GM21529 (cell line): Measurements from ENCODE around the gene SLC2A13.
"Not testable (repeated sequence)": the region's sequence is repeated elsewhere in the genome, so short reads cannot be mapped to it uniquely, and the experiment has no call there.

ENCODE experiments used
- ATAC-seq: cut with Tn5 transposase; IDR thresholded peaks from one replicate; pipeline ENCODE4 v1.9.1; 2021; ENCODE audit not compliant: unreplicated experiment

Gene SLC2A13

GRCh38 chr12:39935839-39936238 lies 170.0 kb downstream of the SLC2A13 start:
- no peak for ATAC-seq

- no peak for ATAC-seq
Measured at GRCh38 chr12:39935275-39935674, 170.6 kb downstream of the SLC2A13 start.

- ATAC-seq, result no peak
Measured at GRCh38 chr12:39931857-39932256, 174.0 kb downstream of the SLC2A13 start.

GRCh38 chr12:39931231-39931630 lies 174.7 kb downstream of the SLC2A13 start:
- ATAC-seq, result no peak

- ATAC-seq, result no peak
Measured at GRCh38 chr12:39930101-39930500, 175.8 kb downstream of the SLC2A13 start.

- ATAC-seq, result no peak
Measured at GRCh38 chr12:39928181-39928899, 177.5 kb downstream of the SLC2A13 start.

- no peak for ATAC-seq
Measured at GRCh38 chr12:39923364-39923763, 182.5 kb downstream of the SLC2A13 start.

- not testable (repeated sequence) for ATAC-seq
Measured at GRCh38 chr12:39922598-39922997, 183.3 kb downstream of the SLC2A13 start.

GRCh38 chr12:39920647-39921046 lies 185.2 kb downstream of the SLC2A13 start:
- ATAC-seq, result no peak

- ATAC-seq, result no peak
Measured at GRCh38 chr12:39920222-39920621, 185.7 kb downstream of the SLC2A13 start.

GRCh38 chr12:39919790-39920189 lies 186.1 kb downstream of the SLC2A13 start:
- no peak for ATAC-seq

- ATAC-seq, result no peak
Measured at GRCh38 chr12:39915249-39915648, 190.6 kb downstream of the SLC2A13 start.

GRCh38 chr12:39912211-39912980 lies 193.5 kb downstream of the SLC2A13 start:
- ATAC-seq, result no peak

GRCh38 chr12:39906237-39906636 lies 199.6 kb downstream of the SLC2A13 start:
- no peak for ATAC-seq

- ATAC-seq, result no peak
Measured at GRCh38 chr12:39905152-39905551, 200.7 kb downstream of the SLC2A13 start.

GRCh38 chr12:39902821-39903220 lies 203.1 kb downstream of the SLC2A13 start:
- no peak for ATAC-seq

- ATAC-seq, result no peak
Measured at GRCh38 chr12:39897315-39897714, 208.6 kb downstream of the SLC2A13 start.

- ATAC-seq, result not testable (repeated sequence)
Measured at GRCh38 chr12:39893388-39893787, 212.5 kb downstream of the SLC2A13 start.

- ATAC-seq, result no peak
Measured at GRCh38 chr12:39892146-39892545, 213.7 kb downstream of the SLC2A13 start.

GRCh38 chr12:39887856-39888255 lies 218.0 kb downstream of the SLC2A13 start:
- no peak for ATAC-seq

GRCh38 chr12:39886106-39886505 lies 219.8 kb downstream of the SLC2A13 start:
- no peak for ATAC-seq

GRCh38 chr12:39884616-39885125 lies 221.2 kb downstream of the SLC2A13 start:
- ATAC-seq, result no peak
